Myocyte (in vitro differentiated cells): ENCODE results near the gene KCTD3. TPM values are rescaled to one million over a fixed set of nuclear protein-coding genes. Genes with fewer than 3 reads are reported as not detected.

Experiments used
- DNase-seq: peaks from one replicate; pipeline ENCODE4 v3.0.0-alpha.2; 2012; ENCODE audit warnings: low read depth
- total RNA-seq: library from RNA; depleted of rRNA; stranded (reverse); fragments of >200 nt; gene quantifications from 2 replicates; pipeline ENCODE4 v1.2.3, GENCODE V29; 2014

The KCTD3 gene
- total RNA-seq, 1 donor from 2014 or later, result 35.2 TPM

DNA sequence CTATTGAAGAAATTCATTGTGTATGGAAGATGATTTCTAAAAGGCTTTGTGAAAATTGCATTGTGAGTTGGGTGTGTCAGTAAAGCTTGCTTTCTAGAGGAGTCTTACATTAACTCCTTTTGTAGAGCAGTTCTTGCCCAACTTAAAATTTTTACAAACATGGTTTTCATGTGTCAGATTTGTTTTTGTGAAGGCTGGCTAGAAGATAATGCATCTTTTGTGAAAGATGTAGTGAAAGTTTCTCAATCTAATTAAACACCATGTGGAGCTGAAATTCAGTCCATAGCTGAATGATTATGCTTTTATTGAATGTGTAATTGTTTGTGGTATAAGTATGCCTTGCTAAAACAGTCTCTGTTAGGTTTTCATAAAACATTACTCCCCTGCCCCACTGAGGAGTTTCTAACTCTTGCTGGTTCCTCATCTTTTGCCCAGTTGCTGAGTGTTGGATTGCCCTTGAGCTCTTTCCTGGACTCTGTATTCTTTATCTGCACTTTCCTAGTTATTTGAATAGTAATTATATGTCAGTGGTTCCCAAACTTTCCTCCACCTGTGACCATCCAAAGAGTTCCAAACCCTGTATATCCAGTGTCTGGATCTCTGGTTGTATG lies 38.0 kb downstream of the KCTD3 start:
- no peak for DNase-seq

DNA sequence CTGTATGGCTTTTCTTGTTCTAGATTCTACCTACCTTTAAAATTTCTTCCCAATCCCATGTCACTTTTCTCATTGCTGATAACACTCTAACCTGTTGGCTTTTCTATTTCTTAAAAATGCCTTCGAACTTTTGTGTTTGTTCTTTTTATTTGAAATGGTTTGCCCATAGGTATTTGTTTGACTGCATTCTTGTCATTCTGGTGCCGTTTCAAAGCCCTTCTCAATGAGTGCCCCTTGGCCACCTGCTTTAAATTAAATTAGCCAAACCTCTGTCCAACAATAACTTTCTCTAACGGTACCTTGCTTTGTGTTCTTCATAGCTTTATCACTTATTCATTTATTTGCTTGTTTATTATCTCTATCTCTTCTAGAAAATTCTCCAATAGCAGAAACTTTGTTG lies 38.9 kb downstream of the KCTD3 start:
- DNase-seq, result no peak

DNA sequence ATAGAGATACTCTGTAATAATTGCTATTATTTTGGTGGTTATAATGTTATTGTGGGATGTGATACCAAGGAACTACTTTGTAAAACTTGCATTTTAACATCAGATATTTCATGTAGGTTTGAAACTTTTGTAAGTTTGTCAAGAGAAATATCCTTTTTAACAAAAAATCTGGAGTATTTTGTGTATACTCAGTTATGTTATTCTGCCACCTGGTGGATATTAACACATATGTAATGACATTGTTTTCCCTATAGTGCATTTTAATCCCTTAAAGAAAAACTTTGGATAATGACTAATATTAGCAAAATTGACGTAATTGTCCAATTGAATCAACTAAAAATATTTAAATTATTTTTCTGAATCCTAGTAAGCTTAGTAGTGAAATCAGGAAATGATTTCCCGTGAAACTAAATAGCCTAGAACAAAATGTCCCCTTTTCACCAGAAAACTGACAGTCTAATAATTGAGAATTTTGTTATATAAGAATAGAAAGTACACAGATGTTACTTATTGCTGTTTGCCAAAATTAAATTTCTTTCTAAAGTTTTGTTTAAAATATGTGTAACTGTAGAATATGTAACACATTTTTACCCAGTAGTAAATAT lies 39.6 kb downstream of the KCTD3 start:
- no peak for DNase-seq

DNA sequence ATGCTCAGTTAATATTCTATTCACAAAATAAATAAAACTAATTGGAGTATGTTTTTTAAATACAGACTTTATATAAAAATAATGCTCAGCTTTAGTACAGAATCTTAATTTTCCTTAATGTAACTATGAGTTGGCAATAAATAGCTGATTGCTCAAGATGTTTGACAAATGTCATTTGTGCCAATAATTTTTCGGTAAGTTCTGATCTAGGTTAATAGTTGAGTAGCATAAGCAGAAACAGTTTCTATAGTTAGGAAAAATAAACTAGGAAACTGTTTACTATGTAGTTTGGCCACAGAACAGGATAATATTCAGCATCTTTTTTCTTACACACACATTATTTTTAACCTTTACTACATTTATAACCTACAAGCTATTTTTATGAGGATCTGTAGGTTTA lies 40.3 kb downstream of the KCTD3 start:
- no peak for DNase-seq

DNA sequence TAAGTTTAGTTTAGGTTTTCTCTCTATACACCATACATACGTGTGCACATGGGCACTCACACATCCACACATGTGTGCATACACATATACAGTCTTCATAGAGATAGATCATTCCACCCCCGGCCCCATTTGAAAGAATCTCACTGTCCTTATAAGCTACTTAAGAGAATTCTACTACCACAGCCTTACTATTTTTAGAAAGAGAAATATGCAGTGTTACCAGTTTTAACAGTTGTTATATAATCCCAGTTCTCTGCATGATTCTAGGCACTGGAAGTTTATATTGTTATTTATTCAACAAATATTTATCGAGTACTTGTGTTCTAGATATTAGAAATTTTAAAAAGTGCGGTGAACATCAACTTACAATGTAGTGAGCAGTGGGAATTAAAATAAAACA lies 41.5 kb downstream of the KCTD3 start:
- DNase-seq, result no peak

DNA sequence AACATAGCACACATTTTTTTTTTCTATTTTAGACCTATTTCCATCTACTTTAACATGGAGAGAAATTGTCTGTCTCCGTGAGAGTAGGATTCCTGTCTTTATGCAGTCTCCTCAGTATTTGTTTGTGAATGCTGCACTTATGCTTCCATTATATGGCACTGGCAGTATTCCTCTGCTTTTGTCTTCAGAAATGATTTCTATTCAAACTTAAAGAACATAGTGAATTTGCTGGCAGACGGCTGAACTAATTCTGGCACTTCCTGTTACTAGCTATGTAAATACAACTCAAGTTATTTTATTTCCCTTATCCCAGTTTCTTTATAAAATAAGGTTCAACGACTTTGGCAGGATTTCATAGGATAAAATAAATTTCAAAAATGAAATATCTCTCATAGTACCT lies 45.3 kb downstream of the KCTD3 start:
- DNase-seq, result no peak

DNA sequence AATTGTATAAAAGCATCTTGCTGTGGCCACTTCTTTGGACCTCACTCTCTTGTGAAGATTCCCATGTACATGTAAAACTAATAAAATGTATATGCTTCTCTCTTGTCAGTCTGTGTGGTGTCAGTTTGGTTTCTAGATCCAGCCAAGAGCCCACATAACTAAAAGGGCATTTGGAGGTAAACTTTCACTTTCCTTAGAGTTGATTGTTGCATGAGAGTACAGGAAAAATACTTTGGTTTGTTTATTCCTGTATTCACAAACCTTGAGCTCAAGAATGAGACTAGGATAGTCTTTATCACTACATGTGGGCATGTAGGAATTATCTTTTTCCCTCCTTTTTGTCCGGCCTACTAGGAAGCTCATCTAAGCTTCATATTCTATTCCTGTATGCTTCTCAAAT lies 50.9 kb downstream of the KCTD3 start:
- DNase-seq, result no peak

DNA sequence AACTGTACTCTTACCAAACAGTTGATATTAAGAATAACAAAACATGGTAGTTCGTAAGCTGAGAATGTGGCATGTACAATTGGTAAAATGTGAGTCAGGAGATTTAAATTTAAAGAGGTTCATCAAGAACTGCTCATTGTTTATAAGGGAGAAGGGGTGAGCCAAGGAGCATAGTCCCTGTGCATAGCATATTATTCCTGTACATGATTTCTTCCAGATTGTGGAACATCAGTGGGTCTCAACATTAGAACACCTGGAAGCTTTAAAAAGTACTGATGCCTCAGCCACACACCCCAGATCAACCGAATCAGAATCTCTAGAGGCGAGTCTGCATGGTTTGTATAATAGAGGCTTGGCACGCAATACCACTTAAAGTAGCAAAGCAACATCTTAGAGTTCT lies 56.1 kb downstream of the KCTD3 start:
- no peak for DNase-seq

DNA sequence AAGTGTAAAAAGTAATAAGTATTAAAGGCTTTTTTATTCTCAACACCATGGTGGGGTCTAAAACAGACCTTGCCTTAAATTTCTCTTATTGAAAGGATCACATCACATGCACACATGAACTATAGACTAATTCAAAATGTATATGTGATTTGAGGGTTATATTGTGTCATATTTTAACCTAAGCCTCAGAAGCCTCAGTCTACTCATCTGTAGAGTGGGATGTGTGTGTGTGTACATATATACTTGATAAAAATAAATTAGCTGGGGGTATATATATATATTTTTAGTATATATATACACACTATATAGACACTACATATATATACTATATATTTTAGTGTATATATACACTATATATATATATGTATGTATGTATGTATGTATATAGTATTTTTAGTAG lies 58.8 kb downstream of the KCTD3 start:
- no peak for DNase-seq

DNA sequence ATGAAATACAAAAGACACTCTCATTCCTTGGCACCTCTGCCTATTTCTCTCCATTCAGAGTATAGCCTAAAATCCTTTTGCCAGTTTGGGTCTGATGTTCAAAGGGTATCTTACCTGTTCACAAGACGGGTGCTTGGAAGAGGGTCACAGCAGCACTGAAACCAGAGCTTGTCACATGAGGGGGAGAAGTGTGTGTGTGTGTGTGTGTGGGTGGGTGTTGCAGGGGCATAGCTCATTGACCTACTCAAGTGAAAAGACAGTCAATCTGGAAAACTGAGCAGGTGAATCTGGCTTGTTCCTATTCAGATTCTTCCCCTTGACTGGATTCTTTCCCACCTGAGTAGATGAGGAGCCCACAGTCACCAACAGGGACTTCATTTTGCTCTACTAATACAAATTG lies 63.9 kb downstream of the KCTD3 start:
- DNase-seq, result no peak

DNA sequence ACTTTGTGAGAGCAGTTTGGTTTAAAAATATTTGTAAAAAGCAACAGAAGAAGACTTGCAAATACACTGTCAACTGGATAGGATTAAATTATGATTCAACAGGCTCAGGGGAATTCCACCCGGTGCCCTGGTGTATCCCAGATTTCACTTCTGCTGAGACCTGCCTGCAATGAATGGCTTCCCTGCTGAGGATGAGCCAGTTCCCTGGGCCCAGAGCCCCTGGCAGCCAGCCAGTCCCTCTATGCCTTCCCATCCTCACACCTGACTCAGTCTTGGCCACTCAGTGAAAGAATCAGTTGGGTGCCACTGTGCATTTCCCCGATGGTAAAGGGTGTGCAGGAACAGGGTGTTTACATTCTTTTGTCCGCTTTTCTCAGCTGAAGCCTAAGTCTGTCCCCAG lies 64.4 kb downstream of the KCTD3 start:
- DNase-seq, result peak; percentile 52

DNA sequence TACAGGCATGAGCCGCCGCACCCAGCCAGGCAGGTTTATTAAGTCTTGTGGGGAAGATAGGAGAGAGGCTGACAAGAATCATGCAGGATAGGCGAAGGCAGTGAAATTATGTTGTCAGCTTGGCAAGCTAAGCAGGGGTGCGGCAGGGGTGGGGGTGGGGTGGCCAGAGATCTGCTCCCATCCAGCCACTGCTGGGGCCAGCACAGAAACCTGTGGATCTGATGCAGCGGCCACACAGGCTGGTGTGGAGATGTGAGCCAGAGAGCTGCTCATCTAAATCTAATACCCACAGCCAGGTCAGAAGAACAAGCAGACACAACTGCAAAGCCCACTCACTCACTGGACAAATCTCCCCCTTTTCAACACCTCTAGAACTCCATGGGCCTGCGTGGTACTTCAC lies 68.7 kb downstream of the KCTD3 start:
- no peak for DNase-seq

DNA sequence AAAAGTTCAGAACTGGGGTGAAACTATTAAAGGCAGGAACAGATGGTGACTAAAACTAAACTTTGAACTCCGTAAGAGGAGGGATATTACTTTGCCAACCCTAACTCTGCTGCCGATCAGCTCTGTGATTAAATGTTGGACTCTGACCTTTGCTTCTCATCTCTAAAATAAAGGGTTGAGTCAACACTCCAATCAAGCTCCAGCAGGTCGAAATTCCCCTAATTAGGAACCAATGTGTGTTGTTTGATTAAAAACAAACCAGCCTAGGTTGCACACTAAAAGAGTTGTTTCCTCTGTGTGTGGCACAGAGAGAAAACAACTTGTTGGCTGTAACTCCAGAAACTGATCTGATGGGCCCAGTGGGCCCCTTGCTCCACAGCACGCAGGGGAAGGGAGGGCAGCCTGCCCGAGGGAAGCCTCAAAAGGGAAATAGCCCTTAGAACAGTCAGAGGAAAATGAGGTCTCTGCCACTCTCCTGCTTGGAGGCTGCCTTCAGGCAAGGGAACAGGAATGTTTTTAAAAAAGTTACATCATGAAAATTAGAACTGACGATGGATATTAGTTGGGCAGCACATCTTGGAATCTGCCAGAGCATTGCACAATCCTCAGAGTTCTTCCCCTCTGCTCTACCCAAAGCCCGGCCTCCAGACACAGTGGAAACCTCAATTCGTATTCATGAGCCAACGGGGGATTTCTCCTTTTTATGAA lies 69.3 kb downstream of the KCTD3 start:
- DNase-seq, result peak; percentile 35

DNA sequence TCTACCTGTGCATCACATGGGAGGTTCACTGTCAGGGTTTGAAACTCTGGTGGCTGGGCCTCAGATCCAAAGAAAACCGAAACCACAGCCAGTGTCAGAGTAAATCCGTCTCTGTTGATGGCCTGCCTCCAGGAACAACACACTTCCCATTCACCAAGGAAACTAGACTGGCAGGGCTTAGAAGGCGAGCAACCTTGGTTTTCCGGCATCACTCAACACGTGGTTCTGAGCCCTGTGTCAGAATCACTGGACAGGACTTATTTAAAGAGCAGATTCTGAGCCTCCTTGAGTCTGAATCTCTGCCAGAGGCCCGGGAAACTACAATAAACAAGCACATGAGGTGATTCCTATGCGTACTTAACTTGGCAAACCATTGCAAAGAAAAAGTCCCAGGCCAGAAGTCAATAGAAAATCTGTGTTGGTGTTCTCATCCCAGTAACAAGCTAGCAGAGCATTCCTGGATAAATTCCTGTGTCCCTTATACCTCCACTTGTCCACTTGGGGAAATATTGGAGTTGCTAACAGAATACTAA lies 70.0 kb downstream of the KCTD3 start:
- peak; percentile 52 for DNase-seq

DNA sequence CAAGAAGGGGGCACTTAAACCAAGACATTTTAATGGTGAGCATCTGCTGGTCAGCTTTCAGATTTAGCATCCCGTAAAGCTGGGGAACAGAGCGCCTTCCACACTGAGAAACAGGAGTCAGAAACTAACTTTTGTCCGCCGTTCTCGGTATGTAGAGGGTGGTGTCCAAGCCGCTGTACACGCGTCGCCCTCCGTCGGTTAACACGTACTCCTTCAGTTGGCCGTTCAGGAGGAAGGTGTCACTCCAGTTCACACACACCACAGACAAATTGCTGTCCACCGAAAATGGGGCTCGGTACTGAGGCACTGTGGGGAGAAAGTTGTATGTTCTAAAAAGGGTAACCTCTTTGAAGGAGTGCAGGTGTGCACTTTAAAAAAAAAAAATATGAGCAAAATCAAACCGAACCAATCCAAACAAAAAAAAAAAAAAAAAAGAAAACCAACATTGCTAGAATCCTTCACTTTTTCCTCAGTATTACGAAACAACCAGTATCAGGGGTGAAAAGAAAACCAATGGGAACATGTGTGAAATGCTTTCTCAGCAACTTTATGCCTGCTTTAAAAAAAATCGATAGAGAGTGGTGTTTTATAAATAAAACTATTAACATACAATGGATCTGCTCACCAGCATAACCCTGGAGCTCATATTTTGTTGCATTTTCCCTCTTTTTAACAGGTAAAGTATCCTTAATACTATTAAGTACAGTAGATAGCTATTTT lies 73.5 kb downstream of the KCTD3 start:
- DNase-seq, result no peak

DNA sequence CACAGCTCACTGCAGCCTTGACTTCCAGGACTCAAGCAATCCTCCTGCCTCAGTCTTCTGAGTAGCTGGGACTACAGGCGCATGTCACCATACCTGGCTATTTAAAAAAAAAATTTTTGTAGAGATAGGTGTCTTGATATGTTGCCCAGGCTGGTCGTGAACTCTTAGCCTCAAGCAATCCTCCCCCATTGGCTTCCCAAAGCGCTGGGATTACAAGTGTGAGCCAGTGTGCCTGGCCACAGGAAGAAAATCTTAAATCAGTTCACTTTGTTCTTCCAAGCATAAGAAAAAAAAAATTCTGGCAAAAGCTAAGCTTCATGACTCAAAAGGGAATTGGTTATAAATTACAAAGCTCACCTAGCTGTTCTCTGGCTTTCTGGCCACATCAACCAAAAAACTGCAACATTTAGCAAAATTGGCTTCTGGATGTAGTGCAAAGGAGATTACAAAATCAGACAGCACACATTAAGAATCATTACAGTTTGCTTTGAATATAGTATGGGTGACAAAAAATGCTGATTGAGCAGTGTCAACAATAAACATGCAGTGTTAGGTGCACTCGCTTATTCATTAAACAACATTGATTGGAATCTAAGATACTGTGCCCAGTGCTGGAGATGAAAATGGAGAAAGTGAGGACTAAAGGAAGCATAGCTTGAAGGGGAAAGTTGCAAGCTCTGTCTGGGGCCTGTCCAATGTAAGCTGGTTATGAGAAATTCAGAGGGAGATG lies 76.7 kb downstream of the KCTD3 start:
- DNase-seq, result no peak

DNA sequence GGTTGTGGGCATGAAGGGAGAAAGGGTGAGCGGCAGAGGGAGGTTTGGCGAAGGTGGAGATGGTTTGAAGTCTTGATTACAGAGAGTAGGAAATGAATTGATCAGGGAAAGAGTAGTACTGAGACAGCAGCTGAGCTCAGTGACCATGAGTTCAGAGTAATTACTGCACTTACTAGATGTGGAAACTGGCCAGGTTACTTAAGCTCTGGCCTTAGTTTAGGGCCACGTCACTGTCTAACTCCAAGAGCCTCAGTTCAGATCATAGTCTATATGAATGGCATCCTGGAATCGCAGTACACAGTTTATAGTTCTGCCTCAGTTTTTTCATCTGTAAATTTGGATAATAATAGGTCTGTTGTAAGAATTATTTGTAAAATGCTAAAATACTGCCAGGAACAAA lies 78.1 kb downstream of the KCTD3 start:
- no peak for DNase-seq

DNA sequence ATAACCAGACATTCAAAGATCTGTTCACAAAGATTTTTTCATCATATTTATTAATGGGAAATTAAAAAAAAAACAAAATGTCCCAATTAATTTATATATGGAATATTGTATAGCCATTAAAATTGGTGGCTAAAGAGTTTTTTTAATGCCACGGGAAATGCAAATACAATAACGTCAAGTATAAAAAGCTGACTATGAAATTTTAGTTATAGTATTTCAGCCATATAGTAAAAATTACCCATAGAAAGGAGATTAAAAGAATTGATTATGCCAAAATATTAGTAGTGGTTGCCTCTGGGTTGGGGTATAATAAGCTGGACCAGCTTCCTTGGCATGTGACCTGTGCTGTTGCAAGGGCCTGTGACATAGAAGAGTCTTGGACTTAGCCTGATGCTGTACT lies 78.8 kb downstream of the KCTD3 start:
- DNase-seq, result no peak

DNA sequence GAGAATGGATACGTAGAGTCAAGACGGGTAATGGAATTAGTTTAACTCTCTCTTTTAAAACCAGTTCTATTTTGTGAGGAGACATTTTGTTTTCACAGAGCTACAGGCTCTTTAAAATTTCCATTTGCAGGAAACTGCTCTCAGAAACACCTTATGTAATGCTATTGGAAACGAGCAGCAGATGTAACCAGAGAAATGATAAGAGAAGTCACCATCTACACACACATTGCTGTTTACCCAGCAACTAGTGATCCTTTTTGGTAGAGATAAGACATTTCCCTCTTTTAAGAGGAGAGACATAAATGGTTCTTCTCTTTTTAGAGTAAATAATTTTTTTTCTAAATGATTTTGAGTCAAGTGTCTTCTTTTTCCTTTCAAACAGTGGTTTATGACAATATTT lies 80.6 kb downstream of the KCTD3 start:
- no peak for DNase-seq

DNA sequence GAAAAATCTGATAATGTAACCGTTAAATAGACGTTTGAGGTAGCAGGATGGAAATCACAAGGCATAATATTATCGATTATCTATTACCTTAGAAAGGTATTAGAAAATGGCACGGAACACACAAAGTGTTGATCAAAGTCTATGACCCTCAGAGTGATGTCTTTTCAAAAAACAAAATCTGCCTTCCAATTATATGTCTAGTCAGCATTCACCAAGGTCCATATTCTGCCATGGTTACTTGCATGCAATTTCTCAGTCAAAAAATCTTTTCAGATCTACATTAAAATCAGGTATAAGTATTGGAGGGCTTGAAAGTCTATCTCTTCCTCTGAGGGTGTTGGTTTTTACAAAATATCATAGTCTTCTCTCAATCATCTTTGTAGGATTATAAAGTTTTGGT lies 81.9 kb downstream of the KCTD3 start:
- no peak for DNase-seq

DNA sequence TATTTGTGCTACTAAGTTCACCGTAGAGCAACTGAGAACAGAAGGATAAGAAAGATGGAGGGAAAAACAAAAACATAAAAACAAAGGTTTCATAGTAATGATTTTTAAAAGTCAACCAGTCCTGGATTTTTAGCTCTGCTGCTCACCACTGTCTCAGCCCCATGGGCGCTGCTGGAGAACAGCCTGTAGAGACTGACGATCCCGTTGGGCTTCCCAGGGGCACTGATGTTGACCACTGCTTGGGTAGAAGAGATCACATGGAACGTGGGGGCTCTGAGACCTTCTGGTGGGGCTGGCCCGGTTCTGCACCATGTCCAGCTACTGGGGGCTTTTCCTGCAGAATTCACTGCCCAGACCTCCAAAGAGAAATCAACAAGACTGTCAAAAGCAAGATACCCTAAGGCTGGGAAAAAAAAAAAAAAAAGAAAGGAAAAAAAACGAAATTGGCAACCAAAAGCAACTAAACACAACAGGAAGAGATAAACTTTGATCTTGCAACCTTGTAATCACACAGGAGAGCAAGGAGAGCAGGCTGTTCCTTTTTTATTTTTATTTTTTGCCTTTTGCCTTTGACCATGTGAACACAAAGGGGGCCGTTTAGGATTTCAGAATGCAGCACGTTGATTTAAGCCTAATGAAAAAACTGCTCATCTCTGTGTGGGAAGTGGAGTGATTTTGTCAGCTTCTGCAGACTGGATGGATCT lies 83.5 kb downstream of the KCTD3 start:
- DNase-seq, result no peak
